Tibial nerve (tissue), 4 donors: Measurements from ENCODE around the gene GOLGA2. TPM values are rescaled to one million over a fixed set of nuclear protein-coding genes. Genes with fewer than 3 reads are reported as not detected.

Experiments
- DNase-seq, 2 donors: peaks; one replicate each; pipeline ENCODE4 v3.0.0-alpha.2; 2019; ENCODE audit warnings: low spot score in 2 of 2
- H3K27ac ChIP-seq, 4 donors: fragments of 200-600 bp; sonication (generic) in 3 of 4; one replicate each; pipeline ENCODE4 v1.5.1; 2017 to 2019; ENCODE audit warnings: mild to moderate bottlenecking in 1 of 4
- H3K27me3 ChIP-seq, 2 donors: fragments of 200-600 bp; sonication (generic) in 1 of 2; one replicate each; pipeline versions ENCODE4 v1.5.1 to v1.6.0; 2017 to 2019
- H3K36me3 ChIP-seq, 3 donors: fragments of 200-600 bp; sonication (generic); one replicate each; pipeline ENCODE4 v1.5.1; 2018 to 2019
- H3K4me1 ChIP-seq, 4 donors: fragments of 200-600 bp; sonication (generic) in 3 of 4; one replicate each; pipeline ENCODE4 v1.5.1; 2017 to 2019
- H3K4me3 ChIP-seq, 4 donors: fragments of 200-600 bp; sonication (generic) in 3 of 4; one replicate each; pipeline ENCODE4 v1.5.1; 2017 to 2019; ENCODE audit warnings: mild to moderate bottlenecking in 1 of 4, moderate library complexity in 1 of 4
- H3K9me3 ChIP-seq, 4 donors: fragments of 200-600 bp; sonication (generic) in 3 of 4; one replicate each; pipeline ENCODE4 v1.5.1; 2017 to 2019
- CTCF ChIP-seq, 5 experiments: fragments of 200-600 bp in 3 of 5; fragments of 450-650 bp in 2 of 5; sonication (generic) in 3 of 5; IDR thresholded peaks; one replicate each; pipeline ENCODE4 v1.5.1; 2016 to 2019; ENCODE audit warnings: antibody characterized with exemption in 5 of 5, mild to moderate bottlenecking in 3 of 5, moderate library complexity in 2 of 5
- EP300 ChIP-seq, 2 donors: sonication (generic); formaldehyde crosslinking; IDR thresholded peaks; one replicate each; pipeline ENCODE4 v1.6.1; 2017; ENCODE audit warnings: antibody characterized with exemption in 2 of 2, mild to moderate bottlenecking in 1 of 2
- POLR2A ChIP-seq, 2 donors: fragments of 450-650 bp; IDR thresholded peaks; one replicate each; pipeline ENCODE4 v1.6.1; 2017; ENCODE audit warnings: antibody characterized with exemption in 2 of 2, mild to moderate bottlenecking in 2 of 2, moderate library complexity in 2 of 2
- WGBS, 2 donors: methylation state at CpG; one replicate each; pipeline ENCODE4 v1.1.5; 2018; 5-methylcytosine and 5-hydroxymethylcytosine counted together
- total RNA-seq, 4 donors: library from RNA; depleted of rRNA; stranded (reverse); fragments of >200 nt; gene quantifications; one replicate each; pipeline ENCODE4 v1.1.0, GENCODE V29; 2016

GOLGA2 gene
- total RNA-seq, 4 donors from 2014 or later: 67.4 to 103 (median 91.9) TPM

DNA sequence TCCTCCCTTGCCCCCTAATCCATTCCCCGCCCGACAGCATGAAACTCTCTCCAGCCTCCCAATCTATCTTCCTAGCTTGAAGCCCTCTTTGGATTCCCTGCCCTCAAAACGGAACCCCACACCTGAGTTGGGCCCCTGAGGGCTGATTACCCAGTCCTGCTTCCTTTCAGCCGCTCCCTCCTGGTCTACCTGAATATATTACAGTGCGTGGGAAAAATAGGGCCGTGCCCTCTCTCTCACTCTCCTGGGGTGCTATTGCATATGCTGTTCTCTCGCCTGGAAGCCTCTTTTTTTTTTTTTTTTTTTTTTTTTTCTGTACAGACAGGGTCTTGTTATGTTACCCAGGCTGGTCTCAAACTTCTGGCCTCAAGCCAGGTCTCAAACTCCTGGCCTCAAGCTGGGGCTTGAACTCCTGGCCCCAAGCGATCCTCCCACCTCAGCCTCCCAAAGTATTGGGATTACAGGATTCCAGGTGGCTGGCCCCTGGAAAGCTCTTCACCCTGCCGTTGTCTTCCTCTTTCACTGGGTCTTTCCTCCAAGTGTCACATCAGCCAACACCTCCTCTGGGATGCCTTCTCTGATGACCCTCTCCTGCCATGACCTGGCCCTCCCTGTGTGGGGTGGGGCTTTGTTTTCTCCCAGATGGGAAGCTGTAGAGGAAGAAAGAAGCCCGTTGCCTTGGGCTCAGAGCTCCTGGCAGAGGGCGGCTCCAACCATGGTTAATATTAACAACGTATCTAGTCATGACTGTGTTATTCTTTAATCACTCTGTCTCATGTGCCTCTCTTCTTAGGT, 64.4 kb downstream of the GOLGA2 start:
- Histone ChIP-seq H3K4me1 (peaks cover 0 to 26% (median 0%) of the 10 kb centered on the region in 4 donors), H3K27me3 (no peaks in the 10 kb centered on the region), H3K9me3 (no peaks in the 10 kb centered on the region), H3K36me3 (no peaks in the 10 kb centered on the region), H3K27ac (no peak overlapping the region), H3K4me3 (no peak overlapping the region)
- no peak for DNase-seq
- TF ChIP-seq CTCF (IDR thresholded peaks at IDR 0.05) (no peak), EP300 (IDR thresholded peaks at IDR 0.05) (no peak), POLR2A (IDR thresholded peaks at IDR 0.05) (no peak)
- WGBS, 2 donors: 57 to 62% methylated on average over 12 of the region's 12 CpGs

GRCh38 chr9:128208946-128209669, 66.7 kb downstream of the GOLGA2 start:
- Histone ChIP-seq H3K27me3 (peaks cover 0 to 20% of the 10 kb centered on the region in 2 donors), H3K36me3 (no peaks in the 10 kb centered on the region), H3K27ac (no peak overlapping the region), H3K4me3 (no peak overlapping the region), H3K4me1 (peaks cover 0 to 15% (median 2%) of the 10 kb centered on the region in 4 donors), H3K9me3 (no peaks in the 10 kb centered on the region)
- DNase-seq: no peak
- WGBS, 2 donors: 62 to 72% methylated on average over 15 of the region's 15 CpGs
- no peak for TF ChIP-seq POLR2A (IDR thresholded peaks at IDR 0.05)
- TF ChIP-seq CTCF (IDR thresholded peaks at IDR 0.05): no peak
- no peak for TF ChIP-seq EP300 (IDR thresholded peaks at IDR 0.05)

DNA sequence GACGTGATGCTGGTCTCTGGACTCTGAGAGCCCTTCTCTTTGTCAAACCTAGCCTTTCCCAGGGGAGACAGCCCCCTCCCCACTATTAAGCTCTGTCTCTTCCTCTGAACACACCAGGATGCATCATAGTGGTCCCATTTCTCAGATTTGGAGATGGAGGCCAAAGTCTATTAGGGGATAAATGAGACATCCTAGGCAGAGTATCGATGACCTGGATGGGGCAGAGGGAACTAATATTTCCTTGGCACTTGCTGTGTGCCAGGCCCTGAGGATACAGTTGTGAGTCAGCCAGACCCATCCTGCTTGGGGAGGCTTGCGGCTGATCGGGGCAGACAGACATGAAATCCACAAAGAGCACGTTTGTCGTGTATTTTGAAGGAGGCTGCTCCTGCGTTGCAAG, 67.4 kb downstream of the GOLGA2 start:
- Histone ChIP-seq H3K4me1 (peaks cover 0 to 22% (median 5%) of the 10 kb centered on the region in 4 donors), H3K4me3 (no peak overlapping the region), H3K27me3 (peaks cover 0 to 25% of the 10 kb centered on the region in 2 donors), H3K27ac (no peak overlapping the region), H3K9me3 (no peaks in the 10 kb centered on the region), H3K36me3 (no peaks in the 10 kb centered on the region)
- no peak for DNase-seq
- TF ChIP-seq POLR2A (IDR thresholded peaks at IDR 0.05) (no peak), CTCF (IDR thresholded peaks at IDR 0.05) (no peak), EP300 (IDR thresholded peaks at IDR 0.05) (no peak)
- 71 to 76% methylated on average over 7 of the region's 7 CpGs for WGBS, 2 donors

- Histone ChIP-seq H3K27me3 (peaks cover 0 to 25% of the 10 kb centered on the region in 2 donors), H3K4me3 (no peak overlapping the region), H3K4me1 (peaks cover 0 to 26% (median 8%) of the 10 kb centered on the region in 4 donors), H3K9me3 (no peaks in the 10 kb centered on the region), H3K27ac (no peak overlapping the region), H3K36me3 (no peaks in the 10 kb centered on the region)
- no peak for TF ChIP-seq POLR2A (IDR thresholded peaks at IDR 0.05)
- no peak for TF ChIP-seq CTCF (IDR thresholded peaks at IDR 0.05)
- no peak for TF ChIP-seq EP300 (IDR thresholded peaks at IDR 0.05)
- DNase-seq: no peak
- WGBS, 2 donors: 59 to 63% methylated on average over 15 of the region's 15 CpGs
Observed at GRCh38 chr9:128206916-128207910, 68.6 kb downstream of the GOLGA2 start.
